GM13976 (cell line): ENCODE measurements around the gene DUSP10.

Experiments
- DNase-seq: peaks from one replicate; pipeline ENCODE4 v3.0.0; 2012; ENCODE audit warnings: low spot score
- in situ Hi-C: fragments of 300-500 bp; cut with MboI; formaldehyde crosslinking; loops from one replicate; pipeline ENCODE4 v1.12.0; 2022; ENCODE audit warnings: low sequenced_read_pairs, mixed read lengths, inconsistent platforms; ENCODE audit not compliant: unreplicated experiment
- TF ChIP-seq, protein P1 (sequence below): IDR thresholded peaks from 2 replicates; pipeline ENCODE4 v1.5.1; 2012; ENCODE audit warnings: borderline replicate concordance, mild to moderate bottlenecking; ENCODE audit not compliant: insufficient read depth; ENCODE audit errors: extremely low read depth, missing control alignments, control extremely low read depth

The DUSP10 gene

DNA sequence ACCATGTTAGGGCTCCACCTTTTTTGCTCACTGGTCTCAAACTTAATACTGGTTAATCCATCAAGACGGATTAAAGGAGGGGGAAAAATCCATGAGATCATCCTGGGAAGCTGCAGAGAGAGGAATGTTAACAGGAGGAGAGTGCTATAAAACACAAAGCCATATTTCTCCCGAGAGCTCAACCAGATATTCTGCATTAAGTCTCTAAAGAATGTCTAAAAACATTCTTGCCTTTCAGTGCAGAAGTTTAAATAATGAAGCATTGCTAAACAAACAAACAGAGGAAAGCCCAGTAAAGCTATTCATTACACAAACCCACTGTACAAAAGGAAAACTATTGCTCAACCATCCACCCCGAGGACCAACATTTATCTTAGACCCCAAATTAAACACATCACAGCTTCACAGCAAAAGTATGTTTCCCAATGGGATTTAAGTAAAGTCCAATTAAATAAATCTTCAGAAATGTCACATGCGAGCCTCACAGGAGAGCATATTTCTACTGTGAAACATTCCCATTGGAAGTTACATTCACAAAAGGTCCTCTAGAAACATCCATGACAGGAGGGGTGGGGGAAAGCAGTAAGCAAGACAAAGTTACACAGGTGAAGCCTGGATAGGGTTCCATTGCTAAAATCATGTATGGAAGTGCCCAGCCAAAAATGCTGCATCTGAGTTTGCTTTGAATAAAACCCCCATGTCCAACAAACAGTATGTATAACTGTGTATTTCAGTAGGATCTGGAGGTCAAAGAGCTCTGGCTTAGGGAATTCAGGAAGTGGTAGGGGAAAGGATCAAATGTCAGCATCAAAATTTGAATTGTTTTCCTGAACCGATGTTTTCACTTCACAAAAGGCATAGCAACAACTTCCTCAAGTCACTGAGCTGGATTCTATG, 23.3 kb downstream of the DUSP10 start:
- no peak for DNase-seq
- in situ Hi-C loops, result no loop called here
- TF ChIP-seq, protein P1, sequence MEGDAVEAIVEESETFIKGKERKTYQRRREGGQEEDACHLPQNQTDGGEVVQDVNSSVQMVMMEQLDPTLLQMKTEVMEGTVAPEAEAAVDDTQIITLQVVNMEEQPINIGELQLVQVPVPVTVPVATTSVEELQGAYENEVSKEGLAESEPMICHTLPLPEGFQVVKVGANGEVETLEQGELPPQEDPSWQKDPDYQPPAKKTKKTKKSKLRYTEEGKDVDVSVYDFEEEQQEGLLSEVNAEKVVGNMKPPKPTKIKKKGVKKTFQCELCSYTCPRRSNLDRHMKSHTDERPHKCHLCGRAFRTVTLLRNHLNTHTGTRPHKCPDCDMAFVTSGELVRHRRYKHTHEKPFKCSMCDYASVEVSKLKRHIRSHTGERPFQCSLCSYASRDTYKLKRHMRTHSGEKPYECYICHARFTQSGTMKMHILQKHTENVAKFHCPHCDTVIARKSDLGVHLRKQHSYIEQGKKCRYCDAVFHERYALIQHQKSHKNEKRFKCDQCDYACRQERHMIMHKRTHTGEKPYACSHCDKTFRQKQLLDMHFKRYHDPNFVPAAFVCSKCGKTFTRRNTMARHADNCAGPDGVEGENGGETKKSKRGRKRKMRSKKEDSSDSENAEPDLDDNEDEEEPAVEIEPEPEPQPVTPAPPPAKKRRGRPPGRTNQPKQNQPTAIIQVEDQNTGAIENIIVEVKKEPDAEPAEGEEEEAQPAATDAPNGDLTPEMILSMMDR, result no peak

DNA sequence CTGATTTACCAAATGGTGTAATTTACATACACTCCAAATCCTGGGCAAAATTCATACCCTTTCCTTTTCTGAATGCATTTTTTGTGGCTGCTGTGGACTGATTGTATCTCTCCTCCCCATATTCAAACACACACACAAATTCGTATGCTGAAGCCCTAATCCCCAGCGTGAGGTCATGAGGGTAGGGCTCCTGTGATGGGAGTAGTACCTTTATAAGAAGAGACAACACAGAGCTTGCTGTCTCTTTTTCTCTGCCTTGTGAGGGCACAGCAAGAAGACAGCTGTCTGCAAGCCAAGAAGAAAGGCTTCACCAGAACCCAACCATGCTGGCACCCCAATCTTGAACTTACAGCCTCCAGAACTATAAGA, 24.4 kb downstream of the DUSP10 start:
- in situ Hi-C loops, result no loop called here
- TF ChIP-seq, protein P1, result no peak
- DNase-seq, result no peak

DNA sequence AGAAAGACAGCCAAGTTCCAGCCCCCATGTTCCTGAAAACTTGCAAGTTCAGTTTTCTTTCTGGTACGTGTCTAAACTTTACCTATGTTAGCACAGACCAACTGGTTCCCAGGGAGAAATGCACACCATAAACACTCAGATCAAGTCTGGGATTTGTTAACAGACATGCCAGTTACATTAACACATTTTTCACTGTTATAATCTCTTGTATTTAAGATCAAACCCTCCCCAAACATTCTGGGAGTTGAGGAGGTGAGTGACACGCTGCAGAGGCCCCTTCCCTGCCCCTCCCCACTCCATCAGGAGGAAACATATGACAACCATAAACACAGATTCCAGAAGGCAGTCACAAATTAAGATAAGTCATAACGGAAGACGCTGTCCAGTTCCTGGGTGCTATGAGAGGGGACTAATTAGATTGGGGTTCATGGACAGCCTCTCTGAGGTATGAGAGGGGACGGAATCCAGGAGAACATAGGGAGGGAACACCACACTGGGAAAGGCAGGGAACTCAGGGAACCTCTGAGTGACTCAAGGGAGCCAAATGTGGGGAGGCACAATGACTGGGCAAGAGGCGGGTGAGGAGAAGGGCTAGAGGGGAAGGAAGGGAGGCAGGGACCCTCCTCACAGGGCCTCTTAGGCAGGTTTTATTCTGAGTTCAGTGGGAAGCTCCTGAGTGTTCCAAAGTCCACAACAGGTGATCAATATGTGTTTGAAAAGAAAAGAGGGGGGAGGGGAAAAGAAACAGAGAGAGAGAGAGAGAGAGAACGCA, 25.0 kb downstream of the DUSP10 start:
- TF ChIP-seq, protein P1, result no peak
- in situ Hi-C loops, result no loop called here
- DNase-seq, result no peak

DNA sequence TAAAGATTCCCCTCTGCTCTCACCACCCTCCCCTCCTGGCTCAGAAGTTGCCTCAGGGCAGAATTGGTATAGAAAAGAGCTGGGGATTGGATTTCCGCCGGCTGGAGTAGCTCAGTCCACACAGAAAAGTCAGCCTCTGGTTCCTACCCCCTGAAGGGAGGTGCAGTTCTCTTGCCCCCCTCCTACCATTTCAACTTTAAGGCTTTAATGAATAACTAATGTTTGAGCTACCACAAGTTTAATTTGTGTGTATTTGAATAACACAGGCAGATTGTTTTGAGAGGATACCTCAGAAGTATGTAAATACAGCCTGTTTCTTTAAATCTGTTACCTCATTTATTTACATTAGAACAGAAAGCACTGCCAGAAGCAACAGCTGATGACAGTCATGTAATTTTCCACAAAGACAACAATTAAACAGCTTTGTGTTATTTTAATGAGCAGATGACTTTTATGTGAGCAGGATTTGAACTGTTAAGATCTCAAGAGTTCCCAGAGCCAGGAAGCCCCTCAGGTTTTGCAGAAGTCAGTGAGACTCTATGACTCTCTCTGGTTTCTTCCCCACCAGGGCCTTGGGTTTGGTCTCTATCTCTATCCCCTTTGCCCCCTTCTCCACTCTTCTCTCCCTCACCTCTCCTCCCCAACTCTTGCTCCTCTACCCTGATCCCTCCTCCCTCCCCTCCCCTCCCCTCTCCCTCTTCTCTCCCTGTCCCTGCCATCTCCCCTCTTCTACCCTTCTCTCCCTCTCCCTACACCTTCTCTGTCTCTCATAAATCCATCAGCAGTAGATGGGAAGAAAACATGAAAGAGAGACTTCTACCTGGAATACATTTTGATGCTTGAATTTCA, 26.3 kb downstream of the DUSP10 start:
- no peak for DNase-seq
- TF ChIP-seq, protein P1, result no peak
- in situ Hi-C loops, result no loop called here

DNA sequence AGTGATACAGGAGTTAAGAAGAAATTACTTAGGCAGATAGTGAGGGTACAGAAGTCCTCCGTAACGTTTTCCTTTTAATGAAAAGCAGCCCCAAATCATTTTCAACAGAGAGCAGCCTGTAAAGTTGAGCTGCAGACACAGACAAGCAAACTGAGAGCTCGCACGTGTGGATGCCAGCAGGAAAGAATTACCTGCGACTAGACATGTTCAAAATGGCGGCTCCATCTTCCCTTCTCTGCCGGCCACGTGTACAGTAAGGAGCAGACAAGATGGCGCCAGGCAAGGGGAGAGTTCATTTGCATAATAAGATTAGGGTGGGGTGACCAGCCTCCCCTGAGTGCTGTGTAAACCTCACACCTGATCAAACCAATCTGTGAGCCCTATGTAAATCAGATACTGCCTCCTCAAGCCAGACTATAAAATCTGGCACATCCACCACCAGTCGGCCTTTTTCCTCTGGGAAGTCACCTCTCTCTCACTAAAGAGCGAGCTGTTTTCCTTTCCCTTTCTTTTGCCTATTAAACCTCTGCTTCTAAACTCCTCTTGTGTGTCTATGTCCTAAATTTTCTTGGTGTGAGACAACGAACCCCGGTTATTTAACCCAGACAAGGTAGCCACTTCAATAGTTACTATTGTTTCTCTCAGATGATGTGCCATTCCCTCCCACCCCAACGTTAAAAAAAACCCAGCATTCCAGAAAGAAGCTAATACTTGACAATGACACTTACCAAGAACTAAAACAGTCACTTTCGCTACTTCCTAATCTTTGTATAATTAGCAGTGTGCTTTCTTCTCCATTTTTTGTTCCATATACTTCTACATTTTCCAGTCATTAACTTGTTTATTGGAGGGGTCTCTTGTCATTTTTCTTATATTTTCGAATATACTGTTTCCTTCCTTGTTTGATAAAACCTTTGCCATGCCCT, 27.4 kb downstream of the DUSP10 start:
- in situ Hi-C loops, result no loop called here
- no peak for DNase-seq
- TF ChIP-seq, protein P1, result no peak
